Fibroblast of lung (primary cell): Measurements from ENCODE around the gene FAM193A. TPM values are rescaled to one million over a fixed set of nuclear protein-coding genes. Genes with fewer than 3 reads are reported as not detected.

Experiments
- DNase-seq, 2 donors: peaks; one replicate each; pipeline versions ENCODE4 v3.0.0 to v3.0.0-alpha.2; 2010; ENCODE audit warnings: low read depth in 2 of 2
- H2AFZ ChIP-seq: 2 replicates; pipeline ENCODE4 v1.5.1; 2012; ENCODE audit warnings: low read length, control low read depth, inconsistent platforms
- H3K27ac ChIP-seq: 2 replicates; pipeline ENCODE4 v1.5.1; 2011; ENCODE audit warnings: low read length, control low read depth; ENCODE audit not compliant: insufficient read depth
- H3K27me3 ChIP-seq: 2 replicates; pipeline ENCODE4 v1.5.1; 2011; ENCODE audit warnings: mild to moderate bottlenecking, low read length; ENCODE audit not compliant: control insufficient read depth, insufficient read depth
- H3K36me3 ChIP-seq: 2 replicates; pipeline ENCODE4 v1.5.1; 2011; ENCODE audit warnings: low read length; ENCODE audit not compliant: control insufficient read depth, insufficient read depth
- H3K4me1 ChIP-seq: 2 replicates; pipeline ENCODE4 v1.5.1; 2011; ENCODE audit warnings: low read length; ENCODE audit not compliant: control insufficient read depth, insufficient read depth; ENCODE audit errors: extremely low read depth
- H3K4me2 ChIP-seq: 2 replicates; pipeline ENCODE4 v1.5.1; 2011; ENCODE audit warnings: low read length, control low read depth; ENCODE audit not compliant: insufficient read depth; ENCODE audit errors: extremely low read depth
- H3K4me3 ChIP-seq, 4 experiments: fragments of 200-600 bp in 1 of 4; sonication (generic) in 1 of 4; replicated peaks in 1 of 4; 2 replicates each; pipeline ENCODE4 v1.5.1; 2011 to 2016; ENCODE audit warnings: low read length in 4 of 4, low read depth in 3 of 4, mild to moderate bottlenecking in 3 of 4, control low read depth in 2 of 4, inconsistent platforms in 1 of 4, mixed read lengths in 1 of 4; ENCODE audit not compliant: insufficient read depth in 1 of 4; ENCODE audit errors: control extremely low read depth in 1 of 4
- H3K79me2 ChIP-seq: 2 replicates; pipeline ENCODE4 v1.5.1; 2012; ENCODE audit warnings: mild to moderate bottlenecking, low read length, inconsistent platforms; ENCODE audit not compliant: control insufficient read depth, insufficient read depth
- H3K9ac ChIP-seq: 2 replicates; pipeline ENCODE4 v1.5.1; 2011; ENCODE audit warnings: mild to moderate bottlenecking, low read length, control low read depth; ENCODE audit not compliant: insufficient read depth
- H3K9me3 ChIP-seq: 2 replicates; pipeline ENCODE4 v1.5.1; 2012; ENCODE audit warnings: low read depth, low read length; ENCODE audit not compliant: control insufficient read depth, insufficient read depth
- H4K20me1 ChIP-seq: 2 replicates; pipeline ENCODE4 v1.5.1; 2011; ENCODE audit warnings: low read length; ENCODE audit not compliant: control insufficient read depth, insufficient read depth; ENCODE audit errors: extremely low read depth
- EZH2 ChIP-seq: IDR thresholded peaks from 2 replicates; pipeline ENCODE4 v1.5.1; 2012; ENCODE audit warnings: low read length, control low read depth, mild to moderate bottlenecking; ENCODE audit errors: missing control alignments
- polyA plus RNA-seq, 2 donors: library from polyadenylated mRNA; depleted of rRNA in 1 of 2; stranded (reverse) in 1 of 2; unstranded in 1 of 2; fragments of >200 nt; gene quantifications; 2 replicates each; pipeline ENCODE4 v1.2.1, GENCODE V29; 2011 to 2012; ENCODE audit warnings: missing spikeins in 1 of 2
- total RNA-seq: library from RNA; depleted of rRNA; stranded (reverse); fragments of >200 nt; gene quantifications from 2 replicates; pipeline ENCODE4 v1.2.1, GENCODE V29; 2014
- TF ChIP-seq, protein P1 (sequence below), 2 donors: IDR thresholded peaks in 1 of 2; conservative IDR thresholded peaks in 1 of 2; 1 replicate in 1 of 2; 2 replicates in 1 of 2; pipeline ENCODE4 v1.5.1; 2011 to 2012; ENCODE audit warnings: low read length in 2 of 2, control low read depth in 1 of 2, inconsistent platforms in 1 of 2, low read depth in 1 of 2, mild to moderate bottlenecking in 1 of 2

Gene FAM193A
- total and polyA plus RNA-seq, 2 donors (not counting 1 experiment from before 2014, with no cell fraction given) = 5.6 to 10.9 TPM

- no peaks in the 10 kb centered on the region for H3K27me3 ChIP-seq
- no peak for DNase-seq
- H2AFZ ChIP-seq = no peak overlapping the region
- no peaks in the 10 kb centered on the region for H4K20me1 ChIP-seq
- no peak overlapping the region for H3K4me2 ChIP-seq
- H3K36me3 ChIP-seq = peaks cover 15% of the 10 kb centered on the region
- H3K4me1 ChIP-seq = no peaks in the 10 kb centered on the region
- no peak overlapping the region for H3K9ac ChIP-seq
- H3K27ac ChIP-seq = no peak overlapping the region
- no peaks in the 10 kb centered on the region for H3K79me2 ChIP-seq
- TF ChIP-seq, protein P1, sequence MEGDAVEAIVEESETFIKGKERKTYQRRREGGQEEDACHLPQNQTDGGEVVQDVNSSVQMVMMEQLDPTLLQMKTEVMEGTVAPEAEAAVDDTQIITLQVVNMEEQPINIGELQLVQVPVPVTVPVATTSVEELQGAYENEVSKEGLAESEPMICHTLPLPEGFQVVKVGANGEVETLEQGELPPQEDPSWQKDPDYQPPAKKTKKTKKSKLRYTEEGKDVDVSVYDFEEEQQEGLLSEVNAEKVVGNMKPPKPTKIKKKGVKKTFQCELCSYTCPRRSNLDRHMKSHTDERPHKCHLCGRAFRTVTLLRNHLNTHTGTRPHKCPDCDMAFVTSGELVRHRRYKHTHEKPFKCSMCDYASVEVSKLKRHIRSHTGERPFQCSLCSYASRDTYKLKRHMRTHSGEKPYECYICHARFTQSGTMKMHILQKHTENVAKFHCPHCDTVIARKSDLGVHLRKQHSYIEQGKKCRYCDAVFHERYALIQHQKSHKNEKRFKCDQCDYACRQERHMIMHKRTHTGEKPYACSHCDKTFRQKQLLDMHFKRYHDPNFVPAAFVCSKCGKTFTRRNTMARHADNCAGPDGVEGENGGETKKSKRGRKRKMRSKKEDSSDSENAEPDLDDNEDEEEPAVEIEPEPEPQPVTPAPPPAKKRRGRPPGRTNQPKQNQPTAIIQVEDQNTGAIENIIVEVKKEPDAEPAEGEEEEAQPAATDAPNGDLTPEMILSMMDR (conservative IDR thresholded peaks at IDR 0.05 in 1 of 2, IDR thresholded peaks at IDR 0.05 in 1 of 2; ENCODE audit: low read depth in 1 of 2, low read length in 2 of 2) = no peak
- TF ChIP-seq EZH2 = no peak
- H3K4me3 ChIP-seq = no peak overlapping the region
- no peaks in the 10 kb centered on the region for H3K9me3 ChIP-seq
Measured at GRCh38 chr4:2731907-2732317, 195.5 kb downstream of the FAM193A start.

DNA sequence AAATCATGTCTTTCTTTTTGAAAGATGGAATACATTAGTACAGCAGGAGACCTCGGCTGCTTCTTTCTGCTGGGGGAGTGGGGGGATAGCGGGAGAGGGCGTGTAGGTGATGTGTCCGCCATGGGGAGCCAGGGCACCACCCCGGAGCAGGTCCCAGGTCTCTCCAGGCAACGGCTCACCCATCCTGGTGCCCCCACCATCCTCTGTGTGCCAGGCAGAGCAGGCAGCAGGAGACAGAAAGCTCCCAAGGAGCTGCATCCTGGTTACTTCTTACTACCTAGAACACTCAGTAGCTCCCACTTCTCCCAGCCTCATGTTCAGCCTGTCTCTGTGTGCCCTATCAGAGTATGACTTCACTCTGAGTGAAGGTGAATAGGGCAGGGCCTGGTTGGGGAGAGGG lies 196.1 kb downstream of the FAM193A start:
- H3K4me2 ChIP-seq = no peak overlapping the region
- TF ChIP-seq, protein P1 (conservative IDR thresholded peaks at IDR 0.05 in 1 of 2, IDR thresholded peaks at IDR 0.05 in 1 of 2; ENCODE audit: low read depth in 1 of 2, low read length in 2 of 2) = no peak
- TF ChIP-seq EZH2 = no peak
- H3K9me3 ChIP-seq = no peaks in the 10 kb centered on the region
- no peaks in the 10 kb centered on the region for H3K79me2 ChIP-seq
- H3K9ac ChIP-seq = no peak overlapping the region
- no peak overlapping the region for H3K27ac ChIP-seq
- H3K4me3 ChIP-seq = no peak overlapping the region
- no peak overlapping the region for H2AFZ ChIP-seq
- peaks cover 15% of the 10 kb centered on the region for H3K36me3 ChIP-seq
- H3K4me1 ChIP-seq = no peaks in the 10 kb centered on the region
- no peaks in the 10 kb centered on the region for H4K20me1 ChIP-seq
- H3K27me3 ChIP-seq = no peaks in the 10 kb centered on the region
- DNase-seq = no peak

- Histone ChIP-seq H3K4me2 (no peak overlapping the region), H3K4me3 (no peak overlapping the region), H3K9ac (no peak overlapping the region), H3K4me1 (no peaks in the 10 kb centered on the region), H3K27ac (no peak overlapping the region), H3K79me2 (no peaks in the 10 kb centered on the region), H2AFZ (no peak overlapping the region), H3K27me3 (no peaks in the 10 kb centered on the region), H3K9me3 (no peaks in the 10 kb centered on the region), H3K36me3 (peaks cover 15% of the 10 kb centered on the region), H4K20me1 (no peaks in the 10 kb centered on the region)
- TF ChIP-seq, protein P1 (conservative IDR thresholded peaks at IDR 0.05 in 1 of 2, IDR thresholded peaks at IDR 0.05 in 1 of 2; ENCODE audit: low read depth in 1 of 2, low read length in 2 of 2) = no peak
- TF ChIP-seq EZH2 = no peak
- DNase-seq = no peak
Measured at GRCh38 chr4:2733001-2733843, 196.8 kb downstream of the FAM193A start.
